Lung (tissue), 13 donors: ENCODE measurements around the gene DUSP6. TPM values are rescaled to one million over a fixed set of nuclear protein-coding genes. Genes with fewer than 3 reads are reported as not detected.

ENCODE experiments used
- ATAC-seq: fragments of 200-7000 bp; cut with Tn5 transposase; one replicate; pipeline ENCODE4 v1.9.1; 2020; ENCODE audit warnings: moderate number of reproducible peaks; ENCODE audit not compliant: insufficient read depth, low FRiP score
- DNase-seq, 3 donors: peaks; one replicate each; pipeline ENCODE4 v3.0.0-alpha.2; 2013 to 2017
- H3K27ac ChIP-seq, 2 donors: one replicate each; pipeline ENCODE4 v1.5.1; 2013; ENCODE audit warnings: mild to moderate bottlenecking in 2 of 2, moderate library complexity in 2 of 2, control low read depth in 1 of 2, inconsistent platforms in 1 of 2, low read depth in 1 of 2, low read length in 1 of 2
- H3K27me3 ChIP-seq, 3 donors: one replicate each; pipeline ENCODE4 v1.5.1; 2013; ENCODE audit warnings: low read length in 2 of 3; ENCODE audit not compliant: control insufficient read depth in 3 of 3, insufficient read depth in 3 of 3
- H3K36me3 ChIP-seq, 4 donors: one replicate each; pipeline ENCODE4 v1.5.1; 2013; ENCODE audit warnings: low read length in 4 of 4, mild to moderate bottlenecking in 1 of 4, moderate library complexity in 1 of 4; ENCODE audit not compliant: control insufficient read depth in 4 of 4, insufficient read depth in 4 of 4
- H3K4me1 ChIP-seq, 5 donors: one replicate each; pipeline ENCODE4 v1.5.1; 2013; ENCODE audit warnings: low read length in 5 of 5, mild to moderate bottlenecking in 2 of 5, moderate library complexity in 1 of 5; ENCODE audit not compliant: control insufficient read depth in 5 of 5, insufficient read depth in 5 of 5
- H3K4me3 ChIP-seq: one replicate; pipeline ENCODE4 v1.5.1; 2013; ENCODE audit warnings: mild to moderate bottlenecking, control low read depth, moderate library complexity
- H3K9ac ChIP-seq, 2 donors: one replicate each; pipeline ENCODE4 v1.5.1; 2013; ENCODE audit warnings: low read length in 2 of 2, control low read depth in 1 of 2; ENCODE audit not compliant: insufficient read depth in 1 of 2
- H3K9me3 ChIP-seq, 4 donors: one replicate each; pipeline ENCODE4 v1.5.1; 2013; ENCODE audit warnings: low read length in 3 of 4, mild to moderate bottlenecking in 1 of 4, moderate library complexity in 1 of 4; ENCODE audit not compliant: control insufficient read depth in 4 of 4, insufficient read depth in 3 of 4
- CTCF ChIP-seq: IDR thresholded peaks from 2 replicates; pipeline ENCODE4 v1.5.1; 2012; ENCODE audit warnings: mild to moderate bottlenecking; ENCODE audit errors: control extremely low read depth, extremely low read depth
- WGBS, 2 donors: extraction: QIAGEN DNeasy Blood & Tissue Kit; methylation state at CpG; one replicate each; pipeline ENCODE4 v1.1.7; 2013; 5-methylcytosine and 5-hydroxymethylcytosine counted together
- polyA plus RNA-seq, 2 donors: library from polyadenylated mRNA; stranded (reverse); fragments of 200-250 nt; gene quantifications; one replicate each; pipeline ENCODE4 v1.2.1, GENCODE V29; 2013
- small RNA-seq: library from RNA; depleted of rRNA; stranded (forward); fragments of <200 nt; gene quantifications from one replicate; pipeline ENCODE3, GENCODE V24; 2014; ENCODE audit warnings: low replicate concordance
- total RNA-seq, 2 donors: library from RNA; depleted of rRNA in 1 of 2; stranded (reverse); fragments of >200 nt in 1 of 2; gene quantifications; one replicate each; pipeline ENCODE4 v1.2.1, GENCODE V29; 2014 to 2021
- donor health status: control.
- donor health status: control.
- donor health status: Bipolar disorder and iron deficiency.
- donor health status: healthy.
- donor health status: DM: yes; HTN: yes; CAD: no.

Gene DUSP6
- total and polyA plus RNA-seq, 4 donors, result 37.8 to 187 (median 155) TPM

DNA sequence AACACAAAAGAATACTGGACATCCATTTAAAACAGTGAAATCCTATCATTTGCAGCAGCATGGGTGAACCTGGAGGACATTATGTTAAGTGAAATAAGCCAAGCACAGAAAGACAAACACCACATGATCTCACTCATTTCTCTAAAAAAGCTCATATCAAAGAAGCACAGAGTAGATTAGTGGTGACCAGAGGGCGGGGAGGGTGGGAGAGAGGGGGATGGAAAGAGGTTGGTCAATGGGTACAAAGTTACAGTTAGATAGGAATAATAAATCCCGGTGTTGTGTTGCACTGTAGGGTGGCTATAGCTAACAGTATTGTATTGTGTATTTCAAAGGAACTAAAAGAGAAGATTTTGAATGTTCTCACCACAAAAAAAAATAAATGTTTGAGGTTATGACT, 52.4 kb downstream of the DUSP6 start:
- Histone ChIP-seq H3K27me3 (no peaks in the 10 kb centered on the region), H3K4me1 (no peaks in the 10 kb centered on the region), H3K9ac (no peak overlapping the region), H3K9me3 (no peaks in the 10 kb centered on the region), H3K27ac (no peak overlapping the region), H3K4me3 (no peak overlapping the region), H3K36me3 (no peaks in the 10 kb centered on the region)
- DNase-seq (no peak), ATAC-seq (no peak)
- 49 to 95% methylated on average over 2 of the region's 2 CpGs for WGBS, 2 donors
- no peak for TF ChIP-seq CTCF

DNA sequence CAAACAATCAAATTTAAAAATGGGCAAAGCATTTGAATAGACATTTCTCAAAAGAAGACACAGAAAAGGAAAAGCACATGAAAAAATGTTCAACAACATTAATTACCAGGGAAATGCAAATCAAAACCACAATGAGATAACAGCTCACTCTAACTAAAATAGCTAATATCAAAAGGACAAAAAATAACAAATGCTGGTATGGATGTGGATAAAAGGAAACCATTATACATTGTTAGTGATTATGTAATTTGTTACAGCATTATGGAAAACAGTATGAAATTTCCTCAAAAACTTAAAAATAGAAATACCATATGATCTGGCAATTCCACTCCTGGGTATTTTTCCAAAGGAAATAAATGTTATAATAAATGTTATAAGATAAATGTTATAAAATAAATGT, 52.9 kb downstream of the DUSP6 start:
- no peak for TF ChIP-seq CTCF
- Histone ChIP-seq H3K27me3 (no peaks in the 10 kb centered on the region), H3K9ac (no peak overlapping the region), H3K4me1 (no peaks in the 10 kb centered on the region), H3K36me3 (no peaks in the 10 kb centered on the region), H3K9me3 (no peaks in the 10 kb centered on the region), H3K27ac (no peak overlapping the region), H3K4me3 (no peak overlapping the region)
- DNase-seq (no peak), ATAC-seq (no peak)

Small RNAs within 50 kb of the gene (small RNA-seq; reads per million reads assigned to genes)
- gene MRPS6P4, result not detected

Other genes starting within 250 kb of the DUSP6 start
- 10 to 100 TPM in 1 of 2 donors, 1 to 10 TPM in 1; 9.6 to 16.0 TPM for gene GALNT4, start 172.3 kb upstream of the DUSP6 start, total RNA-seq
- 1 to 10 TPM; 3.0 to 4.3 TPM for gene GALNT4, start 172.3 kb upstream of the DUSP6 start, polyA plus RNA-seq
- gene POC1B, start 173.5 kb upstream of the DUSP6 start, total RNA-seq, result 10 to 100 TPM; 12.5 to 32.6 TPM
- 1 to 10 TPM; 6.9 to 9.3 TPM for gene POC1B, start 173.5 kb upstream of the DUSP6 start, polyA plus RNA-seq